HTERT RPE-1 (cell line): ENCODE data around the gene ARHGAP33.
"Not testable (repeated sequence)": the region's sequence is repeated elsewhere in the genome, so short reads cannot be mapped to it uniquely, and the experiment has no call there.

Source experiments
- in situ Hi-C: fragments of 300-500 bp; cut with MboI; formaldehyde crosslinking; loops from 4 replicates; pipeline ENCODE4 v1.14.3; 2020; ENCODE audit warnings: low sequenced_read_pairs

ARHGAP33 gene

DNA sequence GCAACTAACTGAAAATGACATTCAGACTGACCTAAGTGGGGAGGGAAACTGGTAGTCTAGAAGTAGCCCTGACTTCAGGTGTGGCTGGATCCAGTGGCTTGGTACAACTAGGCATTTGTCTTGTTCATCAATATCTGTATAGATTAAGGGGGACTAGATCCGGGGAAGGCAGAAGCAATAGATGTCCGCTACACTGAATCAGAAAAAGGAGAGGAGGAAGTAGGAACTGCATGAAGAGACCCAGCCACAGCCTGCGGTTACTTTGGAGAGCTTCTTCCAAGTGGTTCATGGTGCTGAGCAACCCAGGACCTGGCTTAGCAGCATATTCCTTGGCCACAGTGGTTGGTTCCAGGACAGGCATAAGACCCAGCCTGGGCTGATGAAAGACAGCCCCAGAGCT, 47.2 kb downstream of the ARHGAP33 start:
- in situ Hi-C loops, result no loop called here

DNA sequence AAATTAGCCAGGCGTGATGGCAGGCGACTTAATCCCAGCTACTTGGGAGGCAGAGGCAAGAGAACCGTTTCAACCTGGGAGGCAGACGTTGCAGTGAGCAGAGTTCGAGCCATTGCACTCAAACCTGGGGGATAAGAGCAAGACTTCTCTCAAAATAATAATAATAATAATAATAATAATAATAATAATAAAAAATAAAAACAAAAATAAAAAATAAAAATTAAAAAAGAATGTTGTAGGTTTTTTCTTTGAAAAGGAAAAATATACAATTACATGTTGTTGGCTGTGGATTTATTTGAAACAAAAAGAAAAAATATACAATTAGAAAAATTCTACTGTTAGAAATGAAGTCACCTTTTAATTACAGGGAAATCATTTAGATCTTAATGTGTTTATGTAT, 48.8 kb downstream of the ARHGAP33 start:
- in situ Hi-C loops, result no loop called here

DNA sequence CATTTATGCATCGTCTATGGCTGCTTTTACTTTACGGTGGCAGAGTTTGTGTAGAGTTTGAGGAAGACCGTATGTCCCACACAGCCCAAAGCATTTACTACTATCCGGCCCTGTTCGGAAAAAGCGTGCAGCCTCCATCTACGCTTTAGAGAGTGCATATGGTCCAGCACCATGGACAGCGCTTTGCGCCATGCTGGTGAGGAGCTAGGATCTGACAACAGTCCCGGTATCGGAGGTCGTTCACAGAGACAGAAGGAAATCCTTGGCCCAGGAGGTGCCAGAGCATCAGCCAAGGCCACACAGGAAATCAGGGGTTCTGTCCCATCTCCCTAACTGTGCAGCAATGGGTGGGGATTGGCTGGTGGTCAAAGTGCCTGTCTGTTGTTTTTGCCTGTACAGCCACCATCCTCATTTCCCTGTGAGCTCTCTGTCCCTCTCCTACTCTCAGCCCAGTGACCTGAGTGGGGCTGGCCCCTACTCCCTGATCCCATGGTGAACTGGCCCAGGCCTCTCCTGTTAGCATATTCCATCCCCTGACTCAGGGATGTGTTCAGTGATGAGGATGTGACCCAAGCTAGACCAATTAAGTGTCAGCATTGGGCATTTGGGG, 53.4 kb downstream of the ARHGAP33 start:
- in situ Hi-C loops, result no loop called here

DNA sequence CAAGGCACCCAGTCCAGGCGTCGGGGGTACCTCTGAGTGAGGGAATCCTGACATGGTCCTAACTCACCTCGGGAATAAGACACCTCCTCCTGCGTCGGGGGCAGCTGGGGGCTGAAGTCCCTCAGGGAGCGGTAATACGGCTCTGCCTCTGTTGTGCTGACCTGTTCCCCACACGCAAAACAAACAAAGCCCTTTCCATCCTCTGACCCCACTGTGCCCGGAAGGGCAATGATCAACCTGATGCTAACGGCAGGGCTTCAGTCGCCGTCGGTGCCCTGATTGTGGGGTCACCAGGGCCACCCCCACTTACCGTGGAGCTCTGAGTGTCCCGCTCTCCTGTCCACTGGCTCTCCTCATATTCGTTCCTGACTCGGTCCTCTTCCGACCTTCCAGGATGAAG, 55.6 kb downstream of the ARHGAP33 start:
- in situ Hi-C loops, result no loop called here

DNA sequence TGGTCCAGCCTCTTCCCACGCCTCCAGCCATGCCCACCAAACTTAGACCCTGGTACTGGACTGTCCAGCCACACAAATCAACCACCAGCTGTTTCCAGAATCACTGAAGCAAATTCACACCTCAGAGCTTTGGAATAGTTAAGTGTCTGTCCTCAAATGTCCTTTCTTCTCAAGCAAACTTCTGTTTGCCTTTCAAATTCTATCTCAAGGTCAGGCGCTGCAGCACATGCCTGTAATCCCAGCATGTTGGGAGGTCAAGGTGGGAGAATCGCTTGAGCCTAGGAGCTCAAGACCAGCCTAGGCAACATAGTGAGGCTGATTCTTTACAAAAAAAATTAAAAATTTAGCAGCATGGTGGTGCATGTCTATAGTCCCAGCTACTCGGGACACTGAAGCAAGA, 56.7 kb downstream of the ARHGAP33 start:
- in situ Hi-C loops, result no loop called here

DNA sequence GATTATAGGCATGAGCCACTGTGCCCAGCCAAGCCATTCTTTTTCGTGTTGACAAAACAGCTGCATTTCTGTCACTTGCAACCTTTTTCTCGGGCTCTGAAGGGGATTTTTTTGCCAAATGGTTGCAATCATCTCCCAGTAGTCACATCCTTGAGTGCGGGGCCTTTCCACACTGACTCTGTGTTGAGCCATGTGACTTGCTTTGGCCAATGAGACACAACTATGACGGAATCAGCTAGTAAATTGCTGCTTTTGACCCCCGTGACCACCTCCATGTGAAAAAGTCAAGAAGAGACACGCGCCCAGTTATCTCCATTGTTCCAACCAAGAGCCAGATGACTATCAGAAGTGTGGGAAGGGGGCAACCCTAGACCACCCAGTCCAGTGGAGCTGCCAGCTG, 58.6 kb downstream of the ARHGAP33 start:
- in situ Hi-C loops, result no loop called here

DNA sequence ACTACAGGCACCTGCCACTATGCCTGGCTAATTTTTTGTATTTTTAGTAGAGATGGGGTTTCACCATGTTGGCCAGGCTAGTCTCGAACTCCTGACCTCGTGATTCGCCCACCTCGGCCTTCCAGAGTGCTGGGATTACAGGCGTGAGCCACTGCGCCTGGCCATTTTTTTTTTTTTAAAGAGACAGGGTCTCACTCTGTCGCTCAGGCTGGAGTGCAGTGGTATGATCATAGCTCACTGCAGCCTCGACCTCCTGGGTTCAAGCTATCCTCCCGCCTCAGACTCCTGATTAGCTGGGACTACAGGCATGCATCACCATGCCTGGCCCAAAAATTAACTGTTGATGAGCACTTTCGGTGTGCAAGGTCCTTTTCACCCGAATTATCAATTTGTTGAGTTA, 60.7 kb downstream of the ARHGAP33 start:
- in situ Hi-C loops, result not testable (repeated sequence)
